Hepatocyte (in vitro differentiated cells): ENCODE measurements around the gene MDFI. TPM values are rescaled to one million over a fixed set of nuclear protein-coding genes. Genes with fewer than 3 reads are reported as not detected.

Experiments used
- DNase-seq: peaks from one replicate; pipeline ENCODE4 v3.0.0-alpha.2; 2016; ENCODE audit warnings: low spot score
- H2AFZ ChIP-seq: fragments of 200-600 bp; sonication (generic); 2 replicates; pipeline ENCODE4 v1.6.0; 2016; ENCODE audit warnings: antibody characterized with exemption, mild to moderate bottlenecking
- H3K27ac ChIP-seq: fragments of 200-600 bp; sonication (generic); 2 replicates; pipeline ENCODE4 v1.5.1; 2016; ENCODE audit warnings: mild to moderate bottlenecking
- H3K27me3 ChIP-seq: fragments of 200-600 bp; sonication (generic); 2 replicates; pipeline ENCODE4 v1.6.1; 2016
- H3K36me3 ChIP-seq: fragments of 200-600 bp; sonication (generic); replicated peaks from 2 replicates; pipeline ENCODE4 v1.5.1; 2016; ENCODE audit warnings: low read depth; ENCODE audit not compliant: insufficient read depth
- H3K4me1 ChIP-seq: fragments of 200-600 bp; sonication (generic); 2 replicates; pipeline ENCODE4 v1.5.1; 2016; ENCODE audit warnings: mild to moderate bottlenecking, moderate library complexity; ENCODE audit not compliant: insufficient read depth
- H3K4me2 ChIP-seq: fragments of 200-600 bp; sonication (generic); 2 replicates; pipeline ENCODE4 v1.6.0; 2016
- H3K4me3 ChIP-seq: fragments of 200-600 bp; sonication (generic); 2 replicates; pipeline ENCODE4 v1.5.1; 2016; ENCODE audit warnings: mild to moderate bottlenecking
- H3K79me2 ChIP-seq: fragments of 200-600 bp; sonication (generic); 2 replicates; pipeline ENCODE4 v1.6.0; 2017; ENCODE audit warnings: mild to moderate bottlenecking
- H3K9me2 ChIP-seq: fragments of 200-600 bp; sonication (generic); replicated peaks from 2 replicates; pipeline ENCODE4 v1.6.0; 2017; ENCODE audit warnings: mild to moderate bottlenecking; ENCODE audit not compliant: insufficient read depth
- H3K9me3 ChIP-seq: fragments of 200-600 bp; sonication (generic); 2 replicates; pipeline ENCODE4 v1.5.1; 2016; ENCODE audit warnings: low read depth, mild to moderate bottlenecking
- H4K20me1 ChIP-seq: fragments of 200-600 bp; sonication (generic); 2 replicates; pipeline ENCODE4 v1.6.0; 2016; ENCODE audit warnings: mild to moderate bottlenecking; ENCODE audit not compliant: insufficient read depth, poor library complexity, severe bottlenecking
- CTCF ChIP-seq: fragments of 200-600 bp; sonication (generic); IDR thresholded peaks from 2 replicates; pipeline ENCODE4 v1.5.1; 2016; ENCODE audit warnings: antibody characterized with exemption, mild to moderate bottlenecking; ENCODE audit not compliant: poor library complexity
- EZH2 ChIP-seq: fragments of 200-600 bp; sonication (generic); IDR thresholded peaks from 2 replicates; pipeline ENCODE4 v1.6.1; 2016; ENCODE audit warnings: antibody characterized with exemption, mild to moderate bottlenecking, borderline replicate concordance
- EZH2phosphoT487 ChIP-seq: fragments of 200-600 bp; sonication (generic); IDR thresholded peaks from one replicate; pipeline ENCODE4 v1.6.1; 2018; ENCODE audit warnings: antibody characterized with exemption, mild to moderate bottlenecking, low read depth, moderate library complexity; ENCODE audit not compliant: unreplicated experiment, severe bottlenecking
- WGBS: methylation state at CpG from one replicate; pipeline ENCODE4 v1.1.6; 2016; ENCODE audit warnings: low lambda C conversion rate; ENCODE audit errors: missing lambda C conversion rate; 5-methylcytosine and 5-hydroxymethylcytosine counted together
- polyA plus RNA-seq: library from polyadenylated mRNA; unstranded; fragments of >200 nt; fragmentation: Nextera tagmentation; extraction: Ambion mirVana; gene quantifications from 2 replicates; pipeline ENCODE4 v1.2.1, GENCODE V29; 2016
- total RNA-seq: library from RNA; depleted of rRNA; stranded (reverse); fragments of >200 nt; gene quantifications from 2 replicates; pipeline ENCODE4 v1.2.3, GENCODE V29; 2014

The MDFI gene
- total and polyA plus RNA-seq, 2 experiments from 2014 or later: 45.2 to 106 TPM

- no peak for DNase-seq
- no peaks in the 10 kb centered on the region for H3K79me2 ChIP-seq
- H3K36me3 ChIP-seq: no peaks in the 10 kb centered on the region
- no peak for TF ChIP-seq CTCF
- no peak for TF ChIP-seq EZH2phosphoT487
- TF ChIP-seq EZH2: no peak
- no peaks in the 10 kb centered on the region for H4K20me1 ChIP-seq
- H3K9me3 ChIP-seq: no peaks in the 10 kb centered on the region
- WGBS: 79% methylated on average over 8 of the region's 8 CpGs
- H2AFZ ChIP-seq: no peak overlapping the region
- H3K27ac ChIP-seq: no peak overlapping the region
- no peak overlapping the region for H3K4me3 ChIP-seq
- H3K4me1 ChIP-seq: peaks cover 6% of the 10 kb centered on the region
- H3K9me2 ChIP-seq: no peaks in the 10 kb centered on the region
- H3K4me2 ChIP-seq: no peak overlapping the region
- no peaks in the 10 kb centered on the region for H3K27me3 ChIP-seq
Observed at GRCh38 chr6:41678511-41679084, 40.3 kb downstream of the MDFI start.

- H3K4me1 ChIP-seq: peaks cover 6% of the 10 kb centered on the region
- H3K4me2 ChIP-seq: no peak overlapping the region
- H3K9me3 ChIP-seq: no peaks in the 10 kb centered on the region
- no peak for DNase-seq
- no peaks in the 10 kb centered on the region for H3K27me3 ChIP-seq
- WGBS: 97% methylated on average over 9 of the region's 9 CpGs
- no peaks in the 10 kb centered on the region for H3K9me2 ChIP-seq
- no peak overlapping the region for H2AFZ ChIP-seq
- H3K27ac ChIP-seq: no peak overlapping the region
- H3K4me3 ChIP-seq: no peak overlapping the region
- H3K36me3 ChIP-seq: no peaks in the 10 kb centered on the region
- TF ChIP-seq EZH2phosphoT487 (no peak), CTCF (no peak), EZH2 (no peak)
- H4K20me1 ChIP-seq: no peaks in the 10 kb centered on the region
- H3K79me2 ChIP-seq: no peaks in the 10 kb centered on the region
Observed at GRCh38 chr6:41679696-41680095, 41.4 kb downstream of the MDFI start.

- DNase-seq: no peak
- Histone ChIP-seq H3K4me2 (no peak overlapping the region), H3K9me3 (no peaks in the 10 kb centered on the region), H3K36me3 (no peaks in the 10 kb centered on the region), H2AFZ (no peak overlapping the region), H3K4me3 (no peak overlapping the region), H3K4me1 (peaks cover 6% of the 10 kb centered on the region), H3K27ac (no peak overlapping the region), H3K9me2 (no peaks in the 10 kb centered on the region), H4K20me1 (no peaks in the 10 kb centered on the region), H3K27me3 (no peaks in the 10 kb centered on the region), H3K79me2 (no peaks in the 10 kb centered on the region)
- TF ChIP-seq EZH2phosphoT487: no peak
- no peak for TF ChIP-seq EZH2
- no peak for TF ChIP-seq CTCF
- 69% methylated on average over 11 of the region's 11 CpGs for WGBS
Observed at GRCh38 chr6:41680182-41680965, 42.1 kb downstream of the MDFI start.
